ENCODE data around the gene PRR33. TPM values are rescaled to one million over a fixed set of nuclear protein-coding genes. Genes with fewer than 3 reads are reported as not detected.

PRR33 gene
- total RNA-seq, 1 donor from 2014 or later = not detected

- Mint-ChIP-seq H3K4me3 (ENCODE audit: low read depth) (no peak overlapping the region), H3K4me1 (ENCODE audit: low read depth) (peaks cover 4% of the 10 kb centered on the region), H3K27ac (no peak overlapping the region), H3K36me3 (ENCODE audit: insufficient read depth) (no peaks in the 10 kb centered on the region), H3K9me3 (ENCODE audit: low read depth) (no peaks in the 10 kb centered on the region), H3K27me3 (peaks cover 25% of the 10 kb centered on the region)
- no peak for TF ChIP-seq CTCF (IDR thresholded peaks at IDR 0.05; ENCODE audit: unreplicated experiment)
- no peak for DNase-seq (ENCODE audit: low spot score, unreplicated experiment)
Observed at GRCh38 chr11:1842149-1843097, 49.3 kb downstream of the PRR33 start.

GRCh38 chr11:1841511-1842148 lies 50.1 kb downstream of the PRR33 start:
- Mint-ChIP-seq H3K4me1 (ENCODE audit: low read depth) (peaks cover 4% of the 10 kb centered on the region), H3K27ac (no peak overlapping the region), H3K36me3 (ENCODE audit: insufficient read depth) (no peaks in the 10 kb centered on the region), H3K4me3 (ENCODE audit: low read depth) (no peak overlapping the region), H3K9me3 (ENCODE audit: low read depth) (no peaks in the 10 kb centered on the region), H3K27me3 (peaks cover 20% of the 10 kb centered on the region)
- TF ChIP-seq CTCF (IDR thresholded peaks at IDR 0.05; ENCODE audit: unreplicated experiment) = no peak
- no peak for DNase-seq (ENCODE audit: low spot score, unreplicated experiment)

- no peaks in the 10 kb centered on the region for H3K9me3 Mint-ChIP-seq (ENCODE audit: low read depth)
- no peak overlapping the region for H3K4me3 Mint-ChIP-seq (ENCODE audit: low read depth)
- no peak for TF ChIP-seq CTCF (IDR thresholded peaks at IDR 0.05; ENCODE audit: unreplicated experiment)
- peaks cover 18% of the 10 kb centered on the region for H3K27me3 Mint-ChIP-seq
- H3K36me3 Mint-ChIP-seq (ENCODE audit: insufficient read depth) = no peaks in the 10 kb centered on the region
- DNase-seq (ENCODE audit: low spot score, unreplicated experiment) = no peak
- H3K4me1 Mint-ChIP-seq (ENCODE audit: low read depth) = peaks cover 4% of the 10 kb centered on the region
- no peak overlapping the region for H3K27ac Mint-ChIP-seq
Observed at GRCh38 chr11:1840780-1841480, 50.8 kb downstream of the PRR33 start.

- Mint-ChIP-seq H3K4me1 (ENCODE audit: low read depth) (peaks cover 2% of the 10 kb centered on the region), H3K27me3 (peaks cover 14% of the 10 kb centered on the region), H3K4me3 (ENCODE audit: low read depth) (no peak overlapping the region), H3K27ac (no peak overlapping the region), H3K36me3 (ENCODE audit: insufficient read depth) (no peaks in the 10 kb centered on the region), H3K9me3 (ENCODE audit: low read depth) (no peaks in the 10 kb centered on the region)
- TF ChIP-seq CTCF (IDR thresholded peaks at IDR 0.05; ENCODE audit: unreplicated experiment) = no peak
- no peak for DNase-seq (ENCODE audit: low spot score, unreplicated experiment)
Observed at GRCh38 chr11:1839924-1840779, 51.5 kb downstream of the PRR33 start.

Measured in progenitor cell of endocrine pancreas (in vitro differentiated cells).